Heart right ventricle (tissue), 16 donors: ENCODE results near the gene RARRES1. TPM values are rescaled to one million over a fixed set of nuclear protein-coding genes. Genes with fewer than 3 reads are reported as not detected.

ENCODE experiments used
- ATAC-seq, 8 donors: fragments of 200-7000 bp; cut with Tn5 transposase; one replicate each; pipeline ENCODE4 v1.9.1; 2020; ENCODE audit warnings: mild to moderate bottlenecking in 8 of 8, moderate library complexity in 8 of 8, moderate number of reproducible peaks in 1 of 8
- DNase-seq, 2 donors: peaks; one replicate each; pipeline ENCODE4 v3.0.0-alpha.2; 2020
- H3K27ac ChIP-seq, 10 donors: fragments of 200-600 bp; sonication (generic) in 2 of 10; one replicate each; pipeline versions ENCODE4 v1.5.0 to v1.8.0; 2020 to 2022; ENCODE audit warnings: mild to moderate bottlenecking in 3 of 10
- H3K27me3 ChIP-seq, 7 donors: fragments of 200-600 bp; one replicate each; pipeline ENCODE4 v1.8.0; 2021 to 2022; ENCODE audit warnings: mild to moderate bottlenecking in 2 of 7
- H3K36me3 ChIP-seq, 9 donors: fragments of 200-600 bp; sonication (generic) in 1 of 9; one replicate each; pipeline versions ENCODE4 v1.5.0 to v1.8.0; 2020 to 2022; ENCODE audit warnings: mild to moderate bottlenecking in 2 of 9
- H3K4me1 ChIP-seq, 9 donors: fragments of 200-600 bp; sonication (generic) in 1 of 9; one replicate each; pipeline versions ENCODE4 v1.5.0 to v1.8.0; 2020 to 2022; ENCODE audit warnings: mild to moderate bottlenecking in 4 of 9
- H3K4me3 ChIP-seq, 10 donors: fragments of 200-600 bp; sonication (generic) in 2 of 10; one replicate each; pipeline versions ENCODE4 v1.5.0 to v1.8.0; 2020 to 2022; ENCODE audit warnings: mild to moderate bottlenecking in 7 of 10, moderate library complexity in 2 of 10
- H3K9me3 ChIP-seq, 11 donors: fragments of 200-600 bp in 10 of 11; sonication (generic) in 2 of 11; one replicate each; pipeline versions ENCODE4 v1.5.0 to v1.8.0; 2013 to 2022; ENCODE audit warnings: mild to moderate bottlenecking in 2 of 11, control low read depth in 1 of 11, moderate library complexity in 1 of 11
- CTCF ChIP-seq, 9 donors: fragments of 200-600 bp; sonication (generic) in 2 of 9; IDR thresholded peaks; one replicate each; pipeline versions ENCODE4 v1.5.0 to v1.8.0; 2021 to 2022; ENCODE audit warnings: antibody characterized with exemption in 9 of 9, mild to moderate bottlenecking in 5 of 9, moderate library complexity in 1 of 9
- WGBS, 2 donors: extraction: QIAGEN DNeasy Blood & Tissue Kit; methylation state at CpG; one replicate each; pipeline ENCODE4 v1.1.7; 2013; ENCODE audit warnings: inconsistent platforms in 1 of 2; 5-methylcytosine and 5-hydroxymethylcytosine counted together
- intact Hi-C, 10 donors: fragments of 100-400 bp; cut with DNase I; formaldehyde crosslinking; loops; one replicate each; pipeline versions ENCODE4 v1.11.1 to v1.14.2; 2022
- polyA plus RNA-seq, 2 donors: library from polyadenylated mRNA; stranded (reverse); fragments of 200-250 nt; gene quantifications; one replicate each; pipeline ENCODE4 v1.2.3, GENCODE V29; 2013
- total RNA-seq, 10 donors: library from RNA; stranded (reverse); fragmentation: NEBNext Ultra II Directional in 3 of 10; extraction: Animal tissue kit (Norgen Biotek cat#: 25700) in 3 of 10; gene quantifications; one replicate each; pipeline versions ENCODE4 v1.2.1 to v1.2.4, GENCODE V29; 2021 to 2023
- donor health status: Arrhythmogenic right ventricular cardiomyopathy.
- donor health status: ischemic (EF 13 %, LVEDD 7.1; RV severe dilation, severe dysfunction).
- donor health status: healthy with polysubstance abuse.
- donor health status: DM: no; HTN: yes; CAD: no.
- donor health status: DM: no; HTN: no; CAD: no.
- donor health status: ischemic (EF 25% LVEDD 6.9; RV normal size, moderate dysfunction).
- donor health status: ischemic (EF 25% LVEDD 5.7; RV mildly dilated, moderate dysfunction).
- donor health status: healthy.
- donor health status: DM: yes; HTN: yes; CAD: no.
- donor health status: Ischemic cardiomyopathy.
- donor health status: ischemic (EF 35%, LVEDD 5.7; RV mildly dilated, moderate dysfunction).
- donor health status: nonischemic (EF 11% LVEDD 7.7; RV severe dilation, severe dysfunction).
- donor health status: DM: yes; HTN: yes; CAD: no.
- donor health status: PGD.
- donor health status: ischemic (EF 29% LVEDD 5.4; RV normal size, mild dysfunction).
- donor health status: nonischemic (EF 23%, LVEDD 6.1; RV moderate dilation, normal function).

The RARRES1 gene
- total and polyA plus RNA-seq, 12 donors: 0.32 to 99.0 (median 4.1) TPM

- WGBS, 2 donors: 52 to 68% methylated on average over 1 of the region's 1 CpG
- intact Hi-C loops: no loop called here
- Histone ChIP-seq H3K27me3 (no peaks in the 10 kb centered on the region), H3K4me1 (peaks cover 0 to 69% (median 29%) of the 10 kb centered on the region in 9 donors), H3K4me3 (no peak overlapping the region), H3K27ac (peak overlapping the region in 6 of 10 donors; percentile 5 to 80 (median 54)), H3K9me3 (no peaks in the 10 kb centered on the region), H3K36me3 (peaks cover 0 to 53% (median 0%) of the 10 kb centered on the region in 9 donors)
- TF ChIP-seq CTCF (IDR thresholded peaks at IDR 0.05): no peak
- ATAC-seq (peak in 7 of 8 donors; percentile 24 to 71 (median 54)), DNase-seq (no peak)
Observed at GRCh38 chr3:158711886-158712285, 20.4 kb downstream of the RARRES1 start.

- intact Hi-C loops: no loop called here
- ATAC-seq (no peak), DNase-seq (no peak)
- no peaks in the 10 kb centered on the region for H3K27me3 ChIP-seq
- 85 to 87% methylated on average over 4 of the region's 4 CpGs for WGBS, 2 donors
- H3K36me3 ChIP-seq: peaks cover 0 to 55% (median 0%) of the 10 kb centered on the region in 9 donors
- no peak for TF ChIP-seq CTCF (IDR thresholded peaks at IDR 0.05)
- H3K4me3 ChIP-seq: no peak overlapping the region
- H3K27ac ChIP-seq: peak overlapping the region in 1 of 10 donors; percentile 80
- no peaks in the 10 kb centered on the region for H3K9me3 ChIP-seq
- peaks cover 0 to 60% (median 28%) of the 10 kb centered on the region in 9 donors for H3K4me1 ChIP-seq
Observed at GRCh38 chr3:158710601-158711000, 21.7 kb downstream of the RARRES1 start.

- H3K4me1 ChIP-seq: peaks cover 0 to 56% (median 28%) of the 10 kb centered on the region in 9 donors
- no peak overlapping the region for H3K4me3 ChIP-seq
- H3K36me3 ChIP-seq: peaks cover 0 to 65% (median 0%) of the 10 kb centered on the region in 9 donors
- TF ChIP-seq CTCF (IDR thresholded peaks at IDR 0.05): no peak
- DNase-seq (no peak), ATAC-seq (peak in 6 of 8 donors; percentile 20 to 62 (median 47))
- intact Hi-C loops: no loop called here
- H3K9me3 ChIP-seq: no peaks in the 10 kb centered on the region
- peak overlapping the region in 1 of 10 donors; percentile 4 for H3K27ac ChIP-seq
- no peaks in the 10 kb centered on the region for H3K27me3 ChIP-seq
- 73 to 80% methylated on average over 4 of the region's 4 CpGs for WGBS, 2 donors
Observed at GRCh38 chr3:158709666-158710083, 22.6 kb downstream of the RARRES1 start.

- H3K27ac ChIP-seq: peak overlapping the region in 1 of 10 donors; percentile 41
- no peaks in the 10 kb centered on the region for H3K27me3 ChIP-seq
- H3K4me1 ChIP-seq: peaks cover 0 to 42% (median 13%) of the 10 kb centered on the region in 9 donors
- DNase-seq (no peak), ATAC-seq (no peak)
- peaks cover 0 to 33% (median 0%) of the 10 kb centered on the region in 9 donors for H3K36me3 ChIP-seq
- intact Hi-C loops: no loop called here
- no peaks in the 10 kb centered on the region for H3K9me3 ChIP-seq
- 73 to 92% methylated on average over 1 of the region's 1 CpG for WGBS, 2 donors
- no peak for TF ChIP-seq CTCF (IDR thresholded peaks at IDR 0.05)
- H3K4me3 ChIP-seq: no peak overlapping the region
Observed at GRCh38 chr3:158703566-158703965, 28.7 kb downstream of the RARRES1 start.
